Suprapubic skin (tissue), 4 donors: Measurements from ENCODE around the gene GZMB. TPM values are rescaled to one million over a fixed set of nuclear protein-coding genes. Genes with fewer than 3 reads are reported as not detected.
"Not testable (repeated sequence)": the region's sequence is repeated elsewhere in the genome, so short reads cannot be mapped to it uniquely, and the experiment has no call there.

Source experiments
- DNase-seq, 2 donors: peaks; one replicate each; pipeline ENCODE4 v3.0.0-alpha.2; 2019; ENCODE audit warnings: low spot score in 2 of 2
- H3K27ac ChIP-seq: fragments of 200-600 bp; sonication (generic); one replicate; pipeline ENCODE4 v1.5.1; 2019
- H3K27me3 ChIP-seq: fragments of 200-600 bp; sonication (generic); one replicate; pipeline ENCODE4 v1.5.1; 2019
- H3K36me3 ChIP-seq: fragments of 200-600 bp; sonication (generic); one replicate; pipeline ENCODE4 v1.5.1; 2019
- H3K4me1 ChIP-seq: fragments of 200-600 bp; sonication (generic); one replicate; pipeline ENCODE4 v1.5.1; 2019
- H3K4me3 ChIP-seq: fragments of 200-600 bp; sonication (generic); one replicate; pipeline ENCODE4 v1.5.1; 2019; ENCODE audit warnings: mild to moderate bottlenecking
- H3K9me3 ChIP-seq: fragments of 200-600 bp; sonication (generic); one replicate; pipeline ENCODE4 v1.5.1; 2019
- EP300 ChIP-seq: sonication (generic); formaldehyde crosslinking; IDR thresholded peaks from one replicate; pipeline ENCODE4 v1.6.1; 2017; ENCODE audit warnings: antibody characterized with exemption
- POLR2A ChIP-seq, 2 donors: fragments of 450-650 bp; IDR thresholded peaks; one replicate each; pipeline ENCODE4 v1.6.1; 2017; ENCODE audit warnings: antibody characterized with exemption in 2 of 2, mild to moderate bottlenecking in 2 of 2, moderate library complexity in 2 of 2
- POLR2AphosphoS5 ChIP-seq, 3 donors: sonication (generic); formaldehyde crosslinking; IDR thresholded peaks; one replicate each; pipeline ENCODE4 v1.6.1; 2017; ENCODE audit warnings: antibody characterized with exemption in 3 of 3
- WGBS: methylation state at CpG from one replicate; pipeline ENCODE4 v1.1.5; 2018; 5-methylcytosine and 5-hydroxymethylcytosine counted together
- total RNA-seq, 4 donors: library from RNA; depleted of rRNA; stranded (reverse); fragments of >200 nt; gene quantifications; one replicate each; pipeline ENCODE4 v1.1.0, GENCODE V29; 2016
- TF ChIP-seq, protein P1 (sequence below), 2 donors: fragments of 200-600 bp in 1 of 2; fragments of 450-650 bp in 1 of 2; sonication (generic) in 1 of 2; IDR thresholded peaks; one replicate each; pipeline ENCODE4 v1.5.1; 2016 to 2019; ENCODE audit warnings: antibody characterized with exemption in 2 of 2, mild to moderate bottlenecking in 1 of 2, moderate library complexity in 1 of 2

Gene GZMB
- total RNA-seq, 4 donors from 2014 or later = 0.72 TPM; not detected in 3

DNA sequence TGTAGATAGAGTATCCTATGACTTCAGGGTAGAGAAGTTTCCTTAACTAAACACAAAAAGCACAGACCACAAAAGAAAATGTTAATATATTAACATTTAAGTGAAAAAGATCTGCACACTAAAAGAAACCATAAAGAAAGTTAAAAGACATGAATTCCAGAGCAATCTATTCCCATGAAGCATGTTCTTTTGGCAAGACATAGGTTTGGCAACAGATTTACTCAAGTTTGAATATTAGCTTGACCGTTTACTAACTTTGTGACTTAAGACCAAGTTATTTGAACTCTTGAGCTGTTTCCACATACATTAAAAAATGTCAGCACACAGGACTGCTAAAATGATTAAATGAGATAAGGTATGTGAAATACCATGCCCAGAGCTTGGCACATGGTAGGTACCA is 35.7 kb upstream of the GZMB start:
- no peak overlapping the region for H3K27ac ChIP-seq
- no peaks in the 10 kb centered on the region for H3K36me3 ChIP-seq
- 70% methylated on average over 1 of the region's 1 CpG for WGBS
- no peaks in the 10 kb centered on the region for H3K27me3 ChIP-seq
- H3K9me3 ChIP-seq = no peaks in the 10 kb centered on the region
- DNase-seq = no peak
- TF ChIP-seq POLR2A (IDR thresholded peaks at IDR 0.05) (no peak), EP300 (no peak), POLR2AphosphoS5 (IDR thresholded peaks at IDR 0.05) (no peak)
- TF ChIP-seq, protein P1, sequence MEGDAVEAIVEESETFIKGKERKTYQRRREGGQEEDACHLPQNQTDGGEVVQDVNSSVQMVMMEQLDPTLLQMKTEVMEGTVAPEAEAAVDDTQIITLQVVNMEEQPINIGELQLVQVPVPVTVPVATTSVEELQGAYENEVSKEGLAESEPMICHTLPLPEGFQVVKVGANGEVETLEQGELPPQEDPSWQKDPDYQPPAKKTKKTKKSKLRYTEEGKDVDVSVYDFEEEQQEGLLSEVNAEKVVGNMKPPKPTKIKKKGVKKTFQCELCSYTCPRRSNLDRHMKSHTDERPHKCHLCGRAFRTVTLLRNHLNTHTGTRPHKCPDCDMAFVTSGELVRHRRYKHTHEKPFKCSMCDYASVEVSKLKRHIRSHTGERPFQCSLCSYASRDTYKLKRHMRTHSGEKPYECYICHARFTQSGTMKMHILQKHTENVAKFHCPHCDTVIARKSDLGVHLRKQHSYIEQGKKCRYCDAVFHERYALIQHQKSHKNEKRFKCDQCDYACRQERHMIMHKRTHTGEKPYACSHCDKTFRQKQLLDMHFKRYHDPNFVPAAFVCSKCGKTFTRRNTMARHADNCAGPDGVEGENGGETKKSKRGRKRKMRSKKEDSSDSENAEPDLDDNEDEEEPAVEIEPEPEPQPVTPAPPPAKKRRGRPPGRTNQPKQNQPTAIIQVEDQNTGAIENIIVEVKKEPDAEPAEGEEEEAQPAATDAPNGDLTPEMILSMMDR (IDR thresholded peaks at IDR 0.05) = no peak
- H3K4me1 ChIP-seq = no peaks in the 10 kb centered on the region
- no peak overlapping the region for H3K4me3 ChIP-seq

DNA sequence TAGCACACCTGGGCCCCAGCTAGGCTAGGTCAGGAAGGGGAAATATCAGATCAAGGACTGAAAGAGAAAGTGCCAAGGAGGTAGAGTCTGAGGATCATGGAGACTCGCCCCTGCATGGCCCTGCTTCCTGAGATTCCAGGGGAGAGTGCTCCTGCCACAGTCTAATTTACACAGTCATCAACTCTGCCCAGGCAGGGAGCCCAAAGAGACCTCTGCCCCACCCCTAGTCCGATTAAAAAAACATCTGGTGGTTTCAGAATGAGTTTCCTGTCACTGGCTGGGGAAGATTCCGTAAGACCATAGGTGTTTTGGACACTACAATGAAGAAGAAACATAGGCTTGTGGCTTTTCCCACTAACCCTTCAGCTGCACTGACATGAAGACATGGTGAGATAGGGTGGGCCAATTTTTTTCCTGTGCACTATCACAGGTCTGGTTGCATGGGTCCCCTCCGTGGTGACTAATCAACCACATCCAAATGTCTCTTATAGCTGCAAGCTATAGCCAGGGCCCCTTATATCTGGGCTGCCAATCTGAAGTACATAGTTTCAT is 31.5 kb upstream of the GZMB start:
- Histone ChIP-seq H3K27ac (no peak overlapping the region), H3K4me1 (no peaks in the 10 kb centered on the region), H3K4me3 (no peak overlapping the region), H3K9me3 (no peaks in the 10 kb centered on the region), H3K36me3 (no peaks in the 10 kb centered on the region), H3K27me3 (no peaks in the 10 kb centered on the region)
- 38% methylated on average over 4 of the region's 4 CpGs for WGBS
- no peak for TF ChIP-seq EP300
- TF ChIP-seq, protein P1 (IDR thresholded peaks at IDR 0.05) = no peak
- no peak for TF ChIP-seq POLR2AphosphoS5 (IDR thresholded peaks at IDR 0.05)
- no peak for DNase-seq

DNA sequence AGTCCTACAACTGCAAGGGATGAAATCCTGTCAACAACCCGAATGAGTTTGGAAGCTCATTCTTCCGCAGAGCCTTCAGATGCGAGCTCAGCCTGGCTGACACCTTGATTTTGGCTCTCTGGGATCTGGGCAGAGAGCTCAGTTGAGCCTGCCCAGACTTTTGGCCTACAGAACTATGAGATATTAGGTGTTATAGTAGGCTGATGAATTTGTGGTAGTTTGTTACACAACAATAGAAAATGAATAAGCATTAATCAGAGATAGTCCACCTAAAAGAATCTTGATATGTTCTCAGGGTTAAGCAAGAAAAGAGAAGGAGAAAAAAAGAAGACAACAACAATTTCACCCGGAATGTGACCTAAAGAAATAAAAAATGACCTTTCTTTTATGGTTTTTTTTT is 30.4 kb upstream of the GZMB start:
- Histone ChIP-seq H3K9me3 (no peaks in the 10 kb centered on the region), H3K27me3 (no peaks in the 10 kb centered on the region), H3K36me3 (no peaks in the 10 kb centered on the region), H3K4me3 (no peak overlapping the region), H3K4me1 (no peaks in the 10 kb centered on the region), H3K27ac (no peak overlapping the region)
- DNase-seq = no peak
- 73% methylated on average over 4 of the region's 4 CpGs for WGBS
- TF ChIP-seq, protein P1 (IDR thresholded peaks at IDR 0.05) = no peak
- TF ChIP-seq EP300 = no peak
- no peak for TF ChIP-seq POLR2AphosphoS5 (IDR thresholded peaks at IDR 0.05)
- no peak for TF ChIP-seq POLR2A (IDR thresholded peaks at IDR 0.05)

DNA sequence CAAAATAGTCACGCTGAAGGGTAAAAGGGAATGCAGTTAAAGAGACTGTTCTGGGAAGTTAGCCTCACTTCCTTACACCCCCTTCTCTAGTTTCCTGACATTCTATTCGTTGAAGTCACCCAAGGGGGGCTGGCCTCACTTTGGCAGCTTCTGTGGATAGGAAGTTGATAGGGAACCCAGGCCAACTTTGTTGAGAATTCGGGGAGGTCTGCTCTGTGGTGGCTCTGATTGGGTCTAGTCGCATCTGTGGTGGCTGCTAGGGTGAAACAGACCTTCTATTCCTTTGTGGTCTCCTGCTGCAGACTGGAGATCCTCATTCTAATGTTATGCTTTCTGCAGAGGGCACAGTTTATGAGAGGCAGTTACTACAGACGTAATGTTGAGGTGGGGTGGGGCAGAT is 28.8 kb upstream of the GZMB start:
- Histone ChIP-seq H3K4me1 (no peaks in the 10 kb centered on the region), H3K27me3 (no peaks in the 10 kb centered on the region), H3K9me3 (no peaks in the 10 kb centered on the region), H3K4me3 (no peak overlapping the region), H3K27ac (no peak overlapping the region), H3K36me3 (no peaks in the 10 kb centered on the region)
- DNase-seq = no peak
- 61% methylated on average over 5 of the region's 5 CpGs for WGBS
- TF ChIP-seq, protein P1 (IDR thresholded peaks at IDR 0.05) = no peak
- TF ChIP-seq POLR2AphosphoS5 (IDR thresholded peaks at IDR 0.05) = no peak
- no peak for TF ChIP-seq POLR2A (IDR thresholded peaks at IDR 0.05)
- no peak for TF ChIP-seq EP300

DNA sequence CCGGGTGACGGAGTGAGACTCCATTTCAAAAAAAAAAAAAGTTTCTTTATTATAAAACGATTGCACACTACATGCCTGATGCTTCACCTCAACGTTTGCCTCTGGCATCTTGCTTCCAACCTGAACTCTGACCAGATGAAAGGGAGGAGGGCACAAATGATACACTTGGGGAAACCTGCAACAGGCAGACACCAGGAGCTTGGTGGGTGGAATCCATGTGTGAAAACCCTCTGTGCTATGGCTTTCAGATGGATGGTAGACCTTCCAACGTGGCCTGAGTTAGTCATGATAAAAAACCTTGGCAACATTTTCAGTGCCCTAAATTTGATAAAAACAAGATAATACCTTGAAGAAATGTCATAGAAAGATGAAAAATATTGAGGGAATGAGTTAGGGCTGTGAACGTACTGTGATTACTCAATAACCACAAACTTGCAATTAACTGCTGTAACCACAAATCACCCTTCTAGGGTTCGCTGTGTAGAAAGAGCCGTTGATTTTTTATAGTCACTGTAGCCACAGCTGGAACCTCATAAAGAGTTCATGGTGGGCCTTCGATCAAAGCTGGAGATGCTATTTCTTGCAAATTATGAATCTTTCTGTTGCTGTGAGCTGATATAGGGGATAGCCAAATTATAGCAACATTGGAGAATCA is 26.1 kb upstream of the GZMB start:
- WGBS = 65% methylated on average over 9 of the region's 9 CpGs
- Histone ChIP-seq H3K36me3 (no peaks in the 10 kb centered on the region), H3K4me1 (no peaks in the 10 kb centered on the region), H3K27ac (no peak overlapping the region), H3K4me3 (no peak overlapping the region), H3K9me3 (no peaks in the 10 kb centered on the region), H3K27me3 (no peaks in the 10 kb centered on the region)
- TF ChIP-seq POLR2A (IDR thresholded peaks at IDR 0.05) = no peak
- TF ChIP-seq EP300 = no peak
- no peak for TF ChIP-seq POLR2AphosphoS5 (IDR thresholded peaks at IDR 0.05)
- TF ChIP-seq, protein P1 (IDR thresholded peaks at IDR 0.05) = no peak
- no peak for DNase-seq

DNA sequence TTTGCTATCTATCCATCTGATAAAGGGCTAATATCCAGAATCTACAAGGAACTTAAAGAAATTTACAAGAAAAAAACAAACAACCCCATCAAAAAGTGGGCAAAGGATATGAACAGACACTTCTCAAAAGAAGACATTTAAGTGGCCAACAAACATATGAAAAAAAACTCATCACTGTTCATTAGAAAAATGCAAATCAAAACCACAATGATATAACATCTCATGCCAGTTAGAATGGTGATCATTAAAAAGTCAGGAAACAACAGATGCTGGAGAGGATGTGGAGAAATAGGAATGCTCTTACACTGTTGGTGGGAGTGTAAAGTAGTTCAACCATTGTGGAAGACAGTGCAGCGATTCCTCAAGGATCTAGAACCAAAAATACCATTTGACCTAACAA is 14.4 kb upstream of the GZMB start:
- H3K4me3 ChIP-seq, H3K36me3 ChIP-seq, H3K27ac ChIP-seq, H3K4me1 ChIP-seq, H3K27me3 ChIP-seq, DNase-seq, H3K9me3 ChIP-seq: not testable (repeated sequence)
- 65% methylated on average over 1 of the region's 1 CpG for WGBS
